Measurements from ENCODE around the gene KHNYN. TPM values are rescaled to one million over a fixed set of nuclear protein-coding genes. Genes with fewer than 3 reads are reported as not detected.

KHNYN gene
- total and polyA plus RNA-seq, 12 donors, result 18.5 to 76.9 (median 45.1) TPM

DNA sequence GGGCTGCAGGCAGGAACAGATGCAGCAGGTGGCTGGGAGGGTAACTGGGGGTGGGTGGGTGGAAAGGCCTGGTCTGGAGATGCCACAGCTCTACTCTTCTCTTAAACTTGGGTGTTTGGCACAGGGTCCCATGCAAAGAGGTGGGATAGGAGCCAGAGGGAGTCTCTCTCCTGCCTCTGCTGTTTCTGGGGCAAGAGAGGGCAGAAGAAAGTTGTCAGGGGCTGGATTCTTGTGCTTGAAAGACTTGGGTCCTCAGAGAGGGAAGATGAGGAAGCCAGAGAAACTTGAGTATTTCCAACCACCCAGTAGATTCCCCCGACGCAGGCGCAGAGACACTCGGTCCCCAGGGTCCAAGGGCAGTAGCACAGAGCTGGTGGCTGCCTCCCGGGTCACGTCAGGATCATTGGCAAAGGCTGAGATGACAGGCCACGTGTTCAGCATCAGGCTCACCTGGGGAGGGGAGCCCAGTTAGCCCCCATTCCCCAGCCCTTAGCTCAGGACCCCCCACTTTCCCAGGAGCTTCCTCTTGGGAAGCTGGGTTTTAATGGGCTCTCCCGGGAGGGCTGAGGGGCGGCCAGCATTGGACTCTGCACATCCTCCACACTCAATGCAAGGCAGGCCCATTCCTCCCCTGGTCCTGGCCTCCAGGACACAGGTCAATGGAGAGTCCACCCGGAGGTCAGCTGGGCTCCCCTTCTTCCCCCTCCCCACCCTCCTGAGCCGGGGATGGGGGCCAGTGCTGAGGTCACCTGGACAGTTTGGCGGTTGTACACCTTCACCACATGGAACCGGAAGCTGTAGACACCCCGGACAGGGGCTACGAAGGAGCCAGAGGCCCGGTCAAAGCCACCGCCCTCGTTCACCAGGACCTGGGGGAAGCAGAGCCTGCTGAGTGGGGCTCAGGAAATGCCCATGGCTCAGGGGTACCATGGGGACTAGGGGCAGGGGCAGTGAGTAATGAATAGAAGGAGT, 1.9 kb upstream of the KHNYN start:
- intact Hi-C loops (cut with DNase I), result no loop called here
- peaks cover 34 to 43% of the 10 kb centered on the region in 2 donors for H3K4me1 ChIP-seq (replicated peaks in 1 of 2)

DNA sequence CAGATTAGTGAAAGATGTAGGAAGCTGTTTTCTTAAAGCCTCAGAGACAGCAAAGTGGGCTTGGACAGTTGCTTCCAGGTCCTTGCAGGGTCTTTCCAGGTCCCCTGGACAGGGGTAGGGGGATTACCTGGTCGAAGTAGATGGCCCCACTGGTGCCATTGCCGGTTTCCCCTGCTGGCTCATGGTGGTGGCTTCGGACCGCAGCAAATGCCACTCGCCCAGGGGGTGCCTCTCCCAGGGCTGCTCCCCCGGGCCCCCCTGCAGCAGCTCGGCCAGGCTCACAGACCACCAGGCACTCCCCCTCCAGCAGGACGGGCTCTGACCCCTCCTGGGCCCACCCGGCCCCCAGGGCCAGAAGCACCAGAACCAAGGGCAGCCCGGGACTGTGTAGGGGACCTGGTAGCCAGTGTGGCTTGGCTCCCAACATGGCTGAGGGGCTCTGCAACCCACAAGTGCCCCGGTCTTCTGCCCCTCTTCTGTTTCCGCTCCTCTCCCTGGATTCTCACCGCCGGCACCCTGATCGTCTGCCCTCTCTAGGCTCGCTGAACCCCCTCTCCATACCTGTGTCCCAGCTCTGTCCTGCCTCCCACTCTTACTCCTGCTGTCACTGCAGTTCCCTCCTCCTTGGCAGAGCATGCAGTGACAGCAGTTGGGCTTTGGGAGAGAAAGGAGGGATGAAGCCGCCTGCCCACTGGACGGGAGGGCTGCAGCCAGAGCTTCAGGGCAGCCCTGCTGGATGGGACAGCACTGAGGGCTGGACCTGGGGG, 943 bp upstream of the KHNYN start:
- Histone ChIP-seq H3K4me1 (replicated peaks in 1 of 2) (peaks cover 34 to 43% of the 10 kb centered on the region in 2 donors), H3K4me3 (peak overlapping the region in 1 of 4 donors; percentile 74), H3K36me3 (replicated peaks in 1 of 2) (peaks cover 0 to 17% of the 10 kb centered on the region in 2 donors), H3K27ac (peak overlapping the region in 4 of 5 donors; percentile 91 to 100 (median 96)), H3K27me3 (no peaks in the 10 kb centered on the region), H3K9me3 (replicated peaks in 1 of 3) (no peaks in the 10 kb centered on the region)
- peak in 3 of 7 donors; percentile 27 to 55 (median 29) for DNase-seq
- 88 to 92% (median 90%) methylated on average over 10 to 18 of the region's 18 CpGs for WGBS, 4 donors
- TF ChIP-seq, protein P1, sequence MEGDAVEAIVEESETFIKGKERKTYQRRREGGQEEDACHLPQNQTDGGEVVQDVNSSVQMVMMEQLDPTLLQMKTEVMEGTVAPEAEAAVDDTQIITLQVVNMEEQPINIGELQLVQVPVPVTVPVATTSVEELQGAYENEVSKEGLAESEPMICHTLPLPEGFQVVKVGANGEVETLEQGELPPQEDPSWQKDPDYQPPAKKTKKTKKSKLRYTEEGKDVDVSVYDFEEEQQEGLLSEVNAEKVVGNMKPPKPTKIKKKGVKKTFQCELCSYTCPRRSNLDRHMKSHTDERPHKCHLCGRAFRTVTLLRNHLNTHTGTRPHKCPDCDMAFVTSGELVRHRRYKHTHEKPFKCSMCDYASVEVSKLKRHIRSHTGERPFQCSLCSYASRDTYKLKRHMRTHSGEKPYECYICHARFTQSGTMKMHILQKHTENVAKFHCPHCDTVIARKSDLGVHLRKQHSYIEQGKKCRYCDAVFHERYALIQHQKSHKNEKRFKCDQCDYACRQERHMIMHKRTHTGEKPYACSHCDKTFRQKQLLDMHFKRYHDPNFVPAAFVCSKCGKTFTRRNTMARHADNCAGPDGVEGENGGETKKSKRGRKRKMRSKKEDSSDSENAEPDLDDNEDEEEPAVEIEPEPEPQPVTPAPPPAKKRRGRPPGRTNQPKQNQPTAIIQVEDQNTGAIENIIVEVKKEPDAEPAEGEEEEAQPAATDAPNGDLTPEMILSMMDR (IDR thresholded peaks at IDR 0.05), result no peak
- TF ChIP-seq POLR2A (IDR thresholded peaks at IDR 0.05), result no peak
- intact Hi-C loops (cut with DNase I), result no loop called here

More for the DNA sequence above, 1.9 kb upstream of the KHNYN start:
- Histone ChIP-seq H3K4me3 (no peak overlapping the region), H3K9me3 (replicated peaks in 1 of 3) (no peaks in the 10 kb centered on the region), H3K27ac (no peak overlapping the region), H3K27me3 (no peaks in the 10 kb centered on the region), H3K36me3 (replicated peaks in 1 of 2) (peaks cover 0 to 7% of the 10 kb centered on the region in 2 donors)
- WGBS, 4 donors, result 82 to 89% (median 86%) methylated on average over 14 to 18 of the region's 18 CpGs
- DNase-seq, result peak in 3 of 7 donors; percentile 13 to 26 (median 25)
- TF ChIP-seq, protein P1 (IDR thresholded peaks at IDR 0.05), result no peak
- TF ChIP-seq POLR2A (IDR thresholded peaks at IDR 0.05), result no peak

DNA sequence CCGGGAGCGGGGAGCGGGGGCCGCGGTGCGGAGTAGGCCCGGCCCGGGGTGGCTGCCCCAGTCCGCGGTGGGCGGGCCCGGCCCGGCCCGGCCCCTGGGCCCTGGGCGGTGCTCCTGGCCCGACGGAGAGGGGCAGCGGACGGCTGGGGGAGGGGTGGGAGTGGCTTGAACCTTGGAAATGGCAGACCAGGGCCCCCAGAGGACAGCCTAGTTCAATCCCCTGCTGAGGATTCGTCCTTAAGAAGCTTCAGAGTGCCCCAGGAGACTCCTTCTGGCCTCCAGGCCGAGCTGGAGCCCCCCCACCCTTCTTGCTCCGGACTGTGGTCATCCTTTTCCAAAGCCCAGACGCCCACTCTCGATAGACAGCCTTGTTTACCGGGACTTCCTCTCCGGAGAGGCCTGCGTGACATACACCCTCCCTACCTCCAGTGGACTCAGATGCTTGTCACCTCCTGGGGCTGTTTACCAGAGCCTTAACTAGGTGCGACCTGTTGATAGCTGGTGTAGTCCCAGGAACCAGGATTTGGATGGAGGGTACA, 458 bp downstream of the KHNYN start:
- peaks cover 0 to 24% of the 10 kb centered on the region in 2 donors for H3K36me3 ChIP-seq (replicated peaks in 1 of 2)
- H3K27me3 ChIP-seq, result no peaks in the 10 kb centered on the region
- intact Hi-C loops (cut with DNase I), result loop anchor here (5.0 kb wide), 2 partner anchors 63 to 98 kb away; partner anchors contain the start of gene NFATC4 (in 2 of the 2)
- peak overlapping the region; percentile 88 to 100 (median 95) for H3K27ac ChIP-seq
- H3K4me3 ChIP-seq, result peak overlapping the region; percentile 13 to 88 (median 80)
- peak; percentile 78 to 89 (median 84) for DNase-seq
- no peaks in the 10 kb centered on the region for H3K9me3 ChIP-seq (replicated peaks in 1 of 3)
- H3K4me1 ChIP-seq (replicated peaks in 1 of 2), result peaks cover 32 to 38% of the 10 kb centered on the region in 2 donors
- peak in 1 of 2 donors; percentile 20 for TF ChIP-seq POLR2A (IDR thresholded peaks at IDR 0.05)
- TF ChIP-seq, protein P1 (IDR thresholded peaks at IDR 0.05), result no peak
- WGBS, 4 donors, result 0% methylated on average over 3 to 28 of the region's 28 CpGs
